ENCODE measurements around the gene TRIP12. TPM values are rescaled to one million over a fixed set of nuclear protein-coding genes. Genes with fewer than 3 reads are reported as not detected.
"Not testable (repeated sequence)": the region's sequence is repeated elsewhere in the genome, so short reads cannot be mapped to it uniquely, and the experiment has no call there.

TRIP12 gene
- total RNA-seq, 1 donor from 2014 or later, result 164 TPM

DNA sequence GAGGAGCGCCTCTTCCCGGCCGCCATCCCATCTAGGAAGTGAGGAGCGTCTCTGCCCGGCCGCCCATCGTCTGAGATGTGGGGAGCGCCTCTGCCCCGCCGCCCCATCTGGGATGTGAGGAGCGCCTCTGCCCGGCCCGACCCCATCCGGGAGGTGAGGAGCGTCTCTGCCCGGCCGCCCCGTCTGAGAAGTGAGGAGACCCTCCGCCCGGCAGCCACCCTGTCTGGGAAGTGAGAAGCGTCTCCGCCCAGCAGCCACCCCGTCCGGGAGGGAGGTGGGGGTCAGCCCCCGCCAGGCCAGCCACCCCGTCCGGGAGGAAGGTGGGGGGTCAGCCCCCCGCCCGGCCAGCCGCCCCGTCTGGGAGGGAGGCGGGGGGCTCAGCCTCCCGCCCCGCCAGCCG is 179.1 kb downstream of the TRIP12 start:
- intact Hi-C loops (cut with DNase I); DNase-seq; ATAC-seq (ENCODE audit: poor library complexity): not testable (repeated sequence)

GRCh38 chr2:229740279-229740678 is 181.5 kb downstream of the TRIP12 start:
- no peak for DNase-seq
- intact Hi-C loops (cut with DNase I), result no loop called here
- no peak for ATAC-seq (ENCODE audit: poor library complexity)

- no peak for DNase-seq
- no peak for ATAC-seq (ENCODE audit: poor library complexity)
- intact Hi-C loops (cut with DNase I), result no loop called here
Measured at GRCh38 chr2:229738024-229738625, 183.7 kb downstream of the TRIP12 start.

DNA sequence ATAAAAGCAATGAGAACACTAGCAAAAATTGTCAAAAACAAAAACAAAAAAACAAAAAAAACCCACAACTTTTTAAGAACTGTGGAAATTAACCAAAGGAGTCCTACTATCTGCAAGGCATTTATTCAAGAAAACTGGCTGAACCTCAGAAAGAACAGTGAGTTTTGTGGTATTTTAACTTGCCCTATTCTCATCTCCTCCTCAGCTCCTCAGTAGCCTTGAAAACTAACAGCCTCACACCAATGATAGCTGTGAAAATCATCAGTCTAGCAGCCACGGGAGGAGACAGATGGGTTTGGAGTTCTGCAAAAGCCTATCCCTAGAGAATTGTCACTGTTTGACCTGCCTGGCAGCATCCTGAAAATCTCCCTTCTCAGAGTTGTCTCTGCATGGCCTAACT is 187.4 kb downstream of the TRIP12 start:
- no peak for DNase-seq
- intact Hi-C loops (cut with DNase I), result no loop called here
- no peak for ATAC-seq (ENCODE audit: poor library complexity)

DNA sequence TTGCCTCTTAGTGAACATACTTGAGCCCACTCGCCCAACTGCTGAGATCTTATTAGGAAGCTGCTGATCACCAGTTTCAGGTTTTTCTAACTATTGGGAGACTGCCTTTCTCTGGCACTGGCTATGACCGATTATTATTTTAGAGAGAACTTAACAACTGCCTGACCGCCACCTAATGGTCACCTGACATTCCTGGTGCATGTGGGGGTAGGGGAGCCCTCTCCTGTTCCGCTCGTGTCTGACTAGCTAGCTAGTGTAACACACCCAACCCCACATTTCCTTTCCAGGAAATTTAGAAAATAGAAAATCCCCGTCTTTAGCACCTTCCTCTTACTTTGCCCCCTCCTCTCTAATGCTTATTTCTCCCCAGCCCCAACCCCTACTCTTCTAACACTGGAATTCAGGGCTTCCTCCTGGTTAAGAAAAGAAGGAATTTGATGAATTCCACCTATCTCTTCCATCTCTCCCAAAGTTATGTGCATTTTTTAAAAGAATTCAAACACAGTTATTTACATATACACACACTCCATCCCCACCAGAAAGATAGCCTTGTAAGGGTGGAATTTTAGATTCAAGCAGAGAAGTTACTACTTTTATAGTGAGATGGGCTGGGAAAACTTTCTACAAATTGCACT is 188.1 kb downstream of the TRIP12 start:
- DNase-seq, result no peak
- intact Hi-C loops (cut with DNase I), result no loop called here
- ATAC-seq (ENCODE audit: poor library complexity), result no peak

DNA sequence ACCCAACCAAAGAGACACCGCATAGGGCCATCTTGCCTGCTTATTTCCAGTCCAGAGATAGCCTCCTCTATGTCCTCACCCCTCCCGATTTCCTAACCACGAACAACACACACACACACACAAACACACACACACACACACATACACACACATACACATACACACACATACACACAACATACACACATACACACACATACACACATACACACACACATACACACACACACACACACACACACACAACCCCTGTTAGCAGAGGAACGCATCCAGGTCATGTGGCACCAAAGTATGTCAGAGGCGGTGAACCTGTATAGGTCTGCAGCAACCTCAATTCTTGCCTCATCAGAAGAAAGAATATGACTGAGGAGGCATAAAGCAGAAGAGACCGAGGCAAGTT is 188.9 kb downstream of the TRIP12 start:
- no peak for DNase-seq
- intact Hi-C loops (cut with DNase I), result no loop called here
- ATAC-seq (ENCODE audit: poor library complexity), result no peak

- DNase-seq, result no peak
- intact Hi-C loops (cut with DNase I), result no loop called here
- ATAC-seq (ENCODE audit: poor library complexity), result peak; percentile 75
Measured at GRCh38 chr2:229731916-229732315, 189.9 kb downstream of the TRIP12 start.

DNA sequence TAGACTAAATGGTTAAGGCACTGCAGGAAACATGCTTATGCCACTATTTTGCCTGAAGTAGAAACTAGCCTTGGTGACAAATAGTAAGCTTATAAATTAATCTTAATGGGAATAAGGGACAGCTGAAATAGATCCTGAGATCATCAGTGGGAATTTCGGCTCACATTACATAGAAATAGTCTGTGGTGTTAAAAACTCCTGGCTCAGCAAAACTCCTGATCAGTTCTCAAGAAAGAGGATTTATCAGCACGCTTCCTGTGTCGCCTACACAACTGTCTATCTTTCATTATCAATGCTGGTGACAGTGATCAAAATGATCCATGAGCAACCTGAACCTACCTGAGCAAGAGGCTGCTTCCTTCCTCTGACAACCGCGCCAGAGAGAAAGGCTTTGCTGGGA is 190.4 kb downstream of the TRIP12 start:
- DNase-seq, result no peak
- no peak for ATAC-seq (ENCODE audit: poor library complexity)
- intact Hi-C loops (cut with DNase I), result no loop called here

DNA sequence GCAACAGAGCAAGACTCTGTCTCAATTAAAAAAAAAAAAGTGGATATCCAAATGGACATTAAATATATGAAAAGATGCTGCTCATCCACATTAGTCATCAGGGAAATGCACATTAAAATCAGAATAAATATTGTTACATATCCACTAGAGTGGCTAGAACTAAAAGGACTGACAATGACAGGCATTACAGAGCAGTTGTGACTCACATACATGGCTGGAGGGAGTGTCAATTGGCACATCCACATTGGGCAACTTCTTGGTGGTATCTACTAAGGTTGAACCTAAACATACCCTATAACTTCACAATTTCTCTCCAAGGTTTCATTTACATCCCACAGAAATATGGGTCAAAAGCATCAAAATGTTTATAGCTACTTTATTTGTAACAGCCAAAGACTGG is 193.4 kb downstream of the TRIP12 start:
- ATAC-seq (ENCODE audit: poor library complexity), result no peak
- intact Hi-C loops (cut with DNase I), result no loop called here
- DNase-seq, result no peak

GRCh38 chr2:229726643-229727042 is 195.2 kb downstream of the TRIP12 start:
- ATAC-seq (ENCODE audit: poor library complexity), result peak; percentile 18
- DNase-seq, result no peak

GRCh38 chr2:229725716-229726574 is 195.9 kb downstream of the TRIP12 start:
- intact Hi-C loops (cut with DNase I), result no loop called here
- DNase-seq (no peak), ATAC-seq (ENCODE audit: poor library complexity) (no peak)

More at GRCh38 chr2:229726643-229727042, 195.2 kb downstream of the TRIP12 start:
- intact Hi-C loops (cut with DNase I), result no loop called here

DNA sequence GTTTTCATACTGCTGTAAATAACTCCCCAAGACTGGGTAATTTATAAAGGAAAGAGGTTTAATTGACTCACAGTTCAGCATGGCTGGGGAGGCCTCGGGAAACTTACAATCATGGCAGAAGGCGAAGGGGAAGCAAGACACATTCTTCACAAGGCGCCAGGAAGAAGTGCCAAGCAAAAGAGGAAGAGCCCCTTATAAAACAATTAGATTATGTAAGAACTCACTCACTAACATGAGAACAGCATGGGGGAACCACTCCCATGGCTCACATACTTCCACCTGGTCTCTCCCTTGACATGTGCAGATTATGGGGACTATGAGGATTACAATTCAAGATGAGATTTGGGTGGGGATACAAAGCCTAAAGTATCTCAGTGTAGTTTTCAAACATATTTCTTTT is 198.6 kb downstream of the TRIP12 start:
- DNase-seq; ATAC-seq (ENCODE audit: poor library complexity); intact Hi-C loops (cut with DNase I): not testable (repeated sequence)

- intact Hi-C loops (cut with DNase I), result no loop called here
- ATAC-seq (ENCODE audit: poor library complexity) (no peak), DNase-seq (no peak)
Measured at GRCh38 chr2:229719926-229720647, 201.7 kb downstream of the TRIP12 start.

- no peak for ATAC-seq (ENCODE audit: poor library complexity)
- intact Hi-C loops (cut with DNase I), result no loop called here
- DNase-seq, result no peak
Measured at GRCh38 chr2:229718057-229718456, 203.8 kb downstream of the TRIP12 start.

DNA sequence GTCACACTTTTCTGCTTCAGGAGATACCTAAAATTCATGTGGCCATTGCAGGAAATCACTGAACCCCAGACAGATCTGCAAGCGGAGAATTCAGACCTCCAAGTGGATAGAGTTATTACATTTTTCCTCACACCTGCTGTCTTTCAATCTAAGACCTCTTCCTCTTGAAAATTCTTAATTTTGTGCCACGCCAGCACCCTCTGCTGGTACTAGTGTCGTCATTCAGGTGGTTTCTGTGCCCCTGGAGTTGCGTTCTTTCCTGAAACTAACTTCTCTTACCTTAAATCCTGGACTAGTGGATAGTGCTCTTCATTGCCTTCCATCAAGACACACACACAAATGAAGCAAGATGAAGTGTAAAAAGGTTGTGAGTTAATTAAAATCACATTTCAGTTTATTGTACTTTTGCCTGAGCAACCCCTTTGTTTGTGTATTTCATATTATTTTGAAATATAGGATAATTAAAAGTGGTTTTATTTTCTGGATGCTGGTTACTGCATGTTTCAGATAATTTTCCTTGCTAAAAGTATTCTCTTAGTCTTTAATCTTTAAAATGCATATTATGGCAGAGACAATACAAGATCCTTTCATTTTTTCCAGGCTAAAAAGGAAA is 205.8 kb downstream of the TRIP12 start:
- DNase-seq (no peak), ATAC-seq (ENCODE audit: poor library complexity) (no peak)
- intact Hi-C loops (cut with DNase I), result no loop called here

DNA sequence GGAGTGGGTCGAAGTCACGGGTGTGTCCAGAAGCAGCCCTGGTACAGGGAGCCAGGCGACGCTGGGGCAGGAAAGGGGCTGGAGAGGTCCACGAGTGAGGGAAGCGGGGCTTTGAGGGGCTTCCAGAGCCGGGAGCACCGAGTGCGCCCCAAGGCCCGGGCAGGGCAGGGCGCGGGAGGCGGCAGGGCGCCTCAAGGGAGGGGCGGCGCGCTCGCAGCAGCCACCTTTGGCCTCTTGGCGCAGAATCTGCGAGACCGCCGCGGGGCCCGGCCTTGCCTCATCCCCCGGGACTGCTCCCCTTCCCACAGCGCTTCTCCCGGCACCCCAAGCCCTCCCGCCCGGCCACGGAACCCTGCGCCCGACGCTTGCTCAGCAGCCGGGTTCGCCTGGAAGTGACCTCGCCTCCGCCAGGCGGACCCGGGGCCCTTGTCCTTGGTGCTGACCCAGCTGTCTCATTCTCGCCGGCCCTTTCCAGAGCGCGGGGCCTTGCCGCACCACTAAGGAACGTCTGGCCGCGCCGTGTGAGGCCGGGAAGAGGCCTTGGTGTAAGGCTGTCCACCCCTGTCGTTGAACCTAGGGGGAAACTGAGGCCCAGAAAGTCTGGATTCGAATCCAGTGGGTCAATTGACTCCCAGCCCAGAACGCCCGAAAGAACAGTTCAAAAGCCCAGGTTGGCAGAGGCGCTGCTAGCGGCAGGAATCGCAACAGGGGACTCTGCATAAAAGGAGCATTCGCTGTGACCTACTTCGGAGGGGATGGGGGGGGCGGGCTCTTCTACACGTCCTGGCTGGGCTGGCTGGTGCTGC is 206.9 kb downstream of the TRIP12 start:
- peak; percentile 86 for ATAC-seq (ENCODE audit: poor library complexity)
- intact Hi-C loops (cut with DNase I), result no loop called here
- peak; percentile 63 for DNase-seq

DNA sequence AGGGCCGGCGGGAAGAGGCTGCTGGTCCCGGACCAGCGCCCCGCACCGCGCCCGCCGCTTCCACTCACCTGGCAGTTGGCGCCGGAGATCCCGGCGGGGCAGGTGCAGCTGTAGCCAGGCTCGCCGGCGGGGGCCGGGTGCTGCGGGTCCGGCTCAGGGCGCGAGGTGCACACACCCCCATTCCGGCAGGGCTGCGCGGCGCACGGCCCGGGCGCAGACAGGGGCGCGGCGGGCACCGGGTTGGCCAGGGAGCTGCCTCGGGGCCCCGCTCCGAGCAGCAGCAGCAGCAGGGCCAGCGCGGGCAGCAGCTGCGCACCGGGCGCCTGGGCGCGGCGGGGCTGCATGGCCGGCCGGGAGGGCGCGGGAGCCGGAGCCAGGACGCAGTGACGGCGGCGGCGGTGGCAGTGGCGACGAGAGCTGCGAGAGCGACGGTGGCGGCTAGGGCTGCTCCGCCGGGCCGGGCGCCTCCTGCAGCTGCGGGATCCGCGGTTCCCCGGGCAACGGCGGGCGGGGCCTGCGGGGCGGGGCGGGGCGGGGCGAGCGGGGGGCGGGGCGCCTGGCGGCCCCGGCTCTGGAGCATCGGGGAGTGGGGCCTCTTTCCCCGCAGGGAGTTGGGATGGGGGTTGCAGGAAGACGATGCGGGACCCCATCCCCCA is 207.6 kb downstream of the TRIP12 start, which contains the start of gene DNER:
Gene DNER, minus strand, starts transcription at position 476 of the 656 bp plus-strand sequence. Its CDS starts 132 bp downstream, at position 344.
- intact Hi-C loops (cut with DNase I), result no loop called here
- peak; percentile 79 for ATAC-seq (ENCODE audit: poor library complexity)
- DNase-seq, result no peak
